ENCODE results near the gene CORO6. TPM values are rescaled to one million over a fixed set of nuclear protein-coding genes. Genes with fewer than 3 reads are reported as not detected.

CORO6 gene
- total RNA-seq, 1 donor from 2014 or later, result 128 TPM

Other genes with a start within 250 kb of the CORO6 start
- gene TAOK1, start 232.5 kb downstream of the CORO6 start, total RNA-seq, result 64.8 TPM
- 5.8 TPM for gene ABHD15, start 55.9 kb downstream of the CORO6 start, total RNA-seq
- gene TP53I13, start 54.2 kb downstream of the CORO6 start, total RNA-seq, result 31.9 TPM
- gene GIT1, start 33.3 kb downstream of the CORO6 start, total RNA-seq, result 36.2 TPM
- gene ANKRD13B, start 29.8 kb downstream of the CORO6 start, total RNA-seq, result 8.1 TPM